IPS-20b (cell line): ENCODE data around the gene ALDOC.

Experiments
- H3K27ac ChIP-seq: one replicate; pipeline ENCODE4 v1.5.1; 2013; ENCODE audit warnings: low read length
- H3K27me3 ChIP-seq: 2 replicates; pipeline ENCODE4 v1.6.1; 2013; ENCODE audit warnings: mild to moderate bottlenecking, low read length, inconsistent platforms; ENCODE audit not compliant: insufficient read depth
- H3K36me3 ChIP-seq: 2 replicates; pipeline ENCODE4 v1.6.1; 2013; ENCODE audit warnings: low read depth, mild to moderate bottlenecking, inconsistent platforms, low read length, moderate library complexity; ENCODE audit not compliant: insufficient read depth
- H3K4me1 ChIP-seq: 2 replicates; pipeline ENCODE4 v1.6.1; 2013; ENCODE audit warnings: mild to moderate bottlenecking, control low read depth, inconsistent platforms, low read length, moderate library complexity; ENCODE audit not compliant: insufficient read depth
- H3K4me3 ChIP-seq: 2 replicates; pipeline ENCODE4 v1.5.1; 2013; ENCODE audit warnings: mild to moderate bottlenecking, low read length, inconsistent platforms
- H3K9ac ChIP-seq: 2 replicates; pipeline ENCODE4 v1.6.1; 2013; ENCODE audit warnings: low read depth, mild to moderate bottlenecking, inconsistent platforms, low read length, moderate library complexity
- H3K9me3 ChIP-seq: 2 replicates; pipeline ENCODE4 v1.6.1; 2013; ENCODE audit warnings: mild to moderate bottlenecking, low read depth, low read length, inconsistent platforms; ENCODE audit not compliant: insufficient read depth

The ALDOC gene

GRCh38 chr17:28576758-28577465, at the start of gene ALDOC:
Gene ALDOC (minus strand): TSS chr17:28576895. CDS start chr17:28575532, 1,363 bp downstream.
- Histone ChIP-seq H3K36me3 (peaks cover 52% of the 10 kb centered on the region), H3K4me3 (peak within 1 kb of the TSS; percentile 66), H3K27me3 (peaks cover 21% of the 10 kb centered on the region), H3K9me3 (no peaks in the 10 kb centered on the region), H3K4me1 (peaks cover 5% of the 10 kb centered on the region; the same call in 1 of the 2 replicates), H3K9ac (peak within 1 kb of the TSS; percentile 74; the same call in 1 of the 2 replicates), H3K27ac (peak within 1 kb of the TSS; percentile 59)

- Histone ChIP-seq H3K9me3 (no peaks in the 10 kb centered on the region), H3K36me3 (peaks cover 94% of the 10 kb centered on the region), H3K9ac (no peak overlapping the region), H3K27me3 (no peaks in the 10 kb centered on the region), H3K4me1 (no peaks in the 10 kb centered on the region), H3K27ac (no peak overlapping the region), H3K4me3 (no peak overlapping the region)
Observed at GRCh38 chr17:28624148-28624547, 47.5 kb upstream of the ALDOC start.

- no peaks in the 10 kb centered on the region for H3K4me1 ChIP-seq
- H3K27me3 ChIP-seq: no peaks in the 10 kb centered on the region
- H3K9me3 ChIP-seq: no peaks in the 10 kb centered on the region
- no peak overlapping the region for H3K27ac ChIP-seq
- no peak overlapping the region for H3K4me3 ChIP-seq
- H3K36me3 ChIP-seq: peaks cover 97% of the 10 kb centered on the region
- no peak overlapping the region for H3K9ac ChIP-seq
Observed at GRCh38 chr17:28623696-28624095, 47.0 kb upstream of the ALDOC start.

GRCh38 chr17:28622186-28622585, 45.5 kb upstream of the ALDOC start:
- H3K27ac ChIP-seq: no peak overlapping the region
- H3K9me3 ChIP-seq: no peaks in the 10 kb centered on the region
- peaks cover 97% of the 10 kb centered on the region for H3K36me3 ChIP-seq
- H3K27me3 ChIP-seq: no peaks in the 10 kb centered on the region
- H3K9ac ChIP-seq: no peak overlapping the region
- no peak overlapping the region for H3K4me3 ChIP-seq
- H3K4me1 ChIP-seq: no peaks in the 10 kb centered on the region

GRCh38 chr17:28620010-28620409, 43.3 kb upstream of the ALDOC start:
- Histone ChIP-seq H3K4me3 (no peak overlapping the region), H3K27ac (no peak overlapping the region), H3K4me1 (no peaks in the 10 kb centered on the region), H3K36me3 (peaks cover 100% of the 10 kb centered on the region), H3K27me3 (no peaks in the 10 kb centered on the region), H3K9ac (no peak overlapping the region), H3K9me3 (no peaks in the 10 kb centered on the region)

GRCh38 chr17:28618464-28618863, 41.8 kb upstream of the ALDOC start:
- Histone ChIP-seq H3K27me3 (no peaks in the 10 kb centered on the region), H3K4me3 (no peak overlapping the region), H3K36me3 (peaks cover 99% of the 10 kb centered on the region), H3K27ac (no peak overlapping the region), H3K4me1 (no peaks in the 10 kb centered on the region), H3K9ac (no peak overlapping the region), H3K9me3 (no peaks in the 10 kb centered on the region)

- H3K4me1 ChIP-seq: no peaks in the 10 kb centered on the region
- no peaks in the 10 kb centered on the region for H3K27me3 ChIP-seq
- H3K9me3 ChIP-seq: no peaks in the 10 kb centered on the region
- H3K9ac ChIP-seq: no peak overlapping the region
- H3K4me3 ChIP-seq: no peak overlapping the region
- peaks cover 98% of the 10 kb centered on the region for H3K36me3 ChIP-seq
- no peak overlapping the region for H3K27ac ChIP-seq
Observed at GRCh38 chr17:28616281-28616680, 39.6 kb upstream of the ALDOC start.

GRCh38 chr17:28615260-28615940, 38.7 kb upstream of the ALDOC start:
- H3K4me3 ChIP-seq: no peak overlapping the region
- no peaks in the 10 kb centered on the region for H3K27me3 ChIP-seq
- H3K36me3 ChIP-seq: peaks cover 98% of the 10 kb centered on the region
- H3K27ac ChIP-seq: no peak overlapping the region
- H3K4me1 ChIP-seq: no peaks in the 10 kb centered on the region
- no peaks in the 10 kb centered on the region for H3K9me3 ChIP-seq
- H3K9ac ChIP-seq: no peak overlapping the region

GRCh38 chr17:28613931-28614381, 37.3 kb upstream of the ALDOC start, which contains the start of gene RSKR:
Gene RSKR (minus strand): TSS chr17:28614185. CDS start chr17:28614161, 24 bp downstream.
- H3K4me1 ChIP-seq: no peaks in the 10 kb centered on the region
- H3K27me3 ChIP-seq: no peaks in the 10 kb centered on the region
- H3K4me3 ChIP-seq: no peak within 1 kb of the TSS
- H3K27ac ChIP-seq: no peak within 1 kb of the TSS
- peaks cover 88% of the 10 kb centered on the region for H3K36me3 ChIP-seq
- H3K9me3 ChIP-seq: no peaks in the 10 kb centered on the region
- H3K9ac ChIP-seq: no peak within 1 kb of the TSS

GRCh38 chr17:28612936-28613872, 36.5 kb upstream of the ALDOC start:
- no peaks in the 10 kb centered on the region for H3K9me3 ChIP-seq
- no peak overlapping the region for H3K9ac ChIP-seq
- peaks cover 87% of the 10 kb centered on the region for H3K36me3 ChIP-seq
- no peaks in the 10 kb centered on the region for H3K4me1 ChIP-seq
- no peak overlapping the region for H3K27ac ChIP-seq
- no peaks in the 10 kb centered on the region for H3K27me3 ChIP-seq
- H3K4me3 ChIP-seq: no peak overlapping the region

GRCh38 chr17:28612531-28612930, 35.8 kb upstream of the ALDOC start:
- peaks cover 87% of the 10 kb centered on the region for H3K36me3 ChIP-seq

More at GRCh38 chr17:28612531-28612930, 35.8 kb upstream of the ALDOC start:
- Histone ChIP-seq H3K4me1 (no peaks in the 10 kb centered on the region), H3K9ac (no peak overlapping the region), H3K4me3 (no peak overlapping the region), H3K27ac (no peak overlapping the region), H3K27me3 (no peaks in the 10 kb centered on the region), H3K9me3 (no peaks in the 10 kb centered on the region)
